Measurements from ENCODE around the gene OSBPL8.
"Not testable (repeated sequence)": the region's sequence is repeated elsewhere in the genome, so short reads cannot be mapped to it uniquely, and the experiment has no call there.

The OSBPL8 gene

GRCh38 chr12:76379261-76379660, 180.3 kb downstream of the OSBPL8 start:
- Histone ChIP-seq H3K36me3 (ENCODE audit: low read length) (peaks cover 18% of the 10 kb centered on the region), H3K4me2 (ENCODE audit: low read depth, low read length, poor library complexity, severe bottlenecking) (no peak overlapping the region)

GRCh38 chr12:76376876-76377275, 182.7 kb downstream of the OSBPL8 start:
- H3K27me3 ChIP-seq (ENCODE audit: low read length); H3K27ac ChIP-seq (ENCODE audit: low read depth, low read length); H3K9me3 ChIP-seq (ENCODE audit: insufficient read depth, low read length); H3K9ac ChIP-seq (ENCODE audit: low read length); H3F3A ChIP-seq (ENCODE audit: insufficient read depth); H3K4me2 ChIP-seq (ENCODE audit: low read depth, low read length, poor library complexity, severe bottlenecking); H2AFZ ChIP-seq (ENCODE audit: low read depth, low read length, severe bottlenecking); H3K4me3 ChIP-seq (ENCODE audit: insufficient read depth, low read length, poor library complexity, severe bottlenecking); H3K9me2 ChIP-seq (replicated peaks; ENCODE audit: insufficient read depth, low read length); H4K20me1 ChIP-seq (ENCODE audit: low read depth, low read length); H3K79me2 ChIP-seq (ENCODE audit: insufficient read depth, low read length): not testable (repeated sequence)
- peaks cover 22% of the 10 kb centered on the region for H3K36me3 ChIP-seq (ENCODE audit: low read length)

More at GRCh38 chr12:76379261-76379660, 180.3 kb downstream of the OSBPL8 start:
- Histone ChIP-seq H4K20me1 (ENCODE audit: low read depth, low read length) (no peaks in the 10 kb centered on the region), H3K9me2 (replicated peaks; ENCODE audit: insufficient read depth, low read length) (no peaks in the 10 kb centered on the region), H3K4me3 (ENCODE audit: insufficient read depth, low read length, poor library complexity, severe bottlenecking) (no peak overlapping the region), H3K27ac (ENCODE audit: low read depth, low read length) (no peak overlapping the region), H2AFZ (ENCODE audit: low read depth, low read length, severe bottlenecking) (no peak overlapping the region), H3K79me2 (ENCODE audit: insufficient read depth, low read length) (no peaks in the 10 kb centered on the region), H3K27me3 (ENCODE audit: low read length) (no peaks in the 10 kb centered on the region), H3K9ac (ENCODE audit: low read length) (no peak overlapping the region), H3F3A (ENCODE audit: insufficient read depth) (peaks cover 6% of the 10 kb centered on the region; the same call in 1 of the 2 replicates), H3K9me3 (ENCODE audit: insufficient read depth, low read length) (no peaks in the 10 kb centered on the region)
- TF ChIP-seq EZH2phosphoT487 (conservative IDR thresholded peaks at IDR 0.05; ENCODE audit: low read length), result no peak
- TF ChIP-seq CTCF (IDR thresholded peaks at IDR 0.05; ENCODE audit: insufficient read depth, low read length, poor library complexity, severe bottlenecking), result no peak

- H4K20me1 ChIP-seq (ENCODE audit: low read depth, low read length), result no peaks in the 10 kb centered on the region
- no peaks in the 10 kb centered on the region for H3K9me3 ChIP-seq (ENCODE audit: insufficient read depth, low read length)
- H3K27me3 ChIP-seq (ENCODE audit: low read length), result no peaks in the 10 kb centered on the region
- TF ChIP-seq CTCF (IDR thresholded peaks at IDR 0.05; ENCODE audit: insufficient read depth, low read length, poor library complexity, severe bottlenecking) (no peak), EZH2phosphoT487 (conservative IDR thresholded peaks at IDR 0.05; ENCODE audit: low read length) (no peak)
- no peaks in the 10 kb centered on the region for H3K79me2 ChIP-seq (ENCODE audit: insufficient read depth, low read length)
- no peak overlapping the region for H3K4me3 ChIP-seq (ENCODE audit: insufficient read depth, low read length, poor library complexity, severe bottlenecking)
- peaks cover 5% of the 10 kb centered on the region; the same call in 1 of the 2 replicates for H3F3A ChIP-seq (ENCODE audit: insufficient read depth)
- no peak overlapping the region for H3K4me2 ChIP-seq (ENCODE audit: low read depth, low read length, poor library complexity, severe bottlenecking)
- H3K36me3 ChIP-seq (ENCODE audit: low read length), result peaks cover 22% of the 10 kb centered on the region
- H3K9ac ChIP-seq (ENCODE audit: low read length), result no peak overlapping the region
- H3K27ac ChIP-seq (ENCODE audit: low read depth, low read length), result no peak overlapping the region
- H2AFZ ChIP-seq (ENCODE audit: low read depth, low read length, severe bottlenecking), result no peak overlapping the region
- no peaks in the 10 kb centered on the region for H3K9me2 ChIP-seq (replicated peaks; ENCODE audit: insufficient read depth, low read length)
These were observed 183.6 kb downstream of the OSBPL8 start for GRCh38 chr12:76375939-76376338.

GRCh38 chr12:76375470-76375869, 184.1 kb downstream of the OSBPL8 start:
- H4K20me1 ChIP-seq (ENCODE audit: low read depth, low read length), result no peaks in the 10 kb centered on the region
- no peaks in the 10 kb centered on the region for H3K9me2 ChIP-seq (replicated peaks; ENCODE audit: insufficient read depth, low read length)
- no peaks in the 10 kb centered on the region for H3K79me2 ChIP-seq (ENCODE audit: insufficient read depth, low read length)
- H3K36me3 ChIP-seq (ENCODE audit: low read length), result peaks cover 22% of the 10 kb centered on the region
- H3F3A ChIP-seq (ENCODE audit: insufficient read depth), result peaks cover under 1% of the 10 kb centered on the region; the same call in 1 of the 2 replicates
- no peak overlapping the region for H2AFZ ChIP-seq (ENCODE audit: low read depth, low read length, severe bottlenecking)
- no peak overlapping the region for H3K4me2 ChIP-seq (ENCODE audit: low read depth, low read length, poor library complexity, severe bottlenecking)
- no peak overlapping the region for H3K27ac ChIP-seq (ENCODE audit: low read depth, low read length)
- H3K4me3 ChIP-seq (ENCODE audit: insufficient read depth, low read length, poor library complexity, severe bottlenecking), result no peak overlapping the region
- no peak overlapping the region for H3K9ac ChIP-seq (ENCODE audit: low read length)
- no peaks in the 10 kb centered on the region for H3K9me3 ChIP-seq (ENCODE audit: insufficient read depth, low read length)
- no peak for TF ChIP-seq EZH2phosphoT487 (conservative IDR thresholded peaks at IDR 0.05; ENCODE audit: low read length)
- no peak for TF ChIP-seq CTCF (IDR thresholded peaks at IDR 0.05; ENCODE audit: insufficient read depth, low read length, poor library complexity, severe bottlenecking)
- no peaks in the 10 kb centered on the region for H3K27me3 ChIP-seq (ENCODE audit: low read length)
